Dedifferentiated amniotic fluid mesenchymal stem cell (primary cell): ENCODE measurements around the gene GNG12.

Experiments
- DNase-seq: peaks from one replicate; pipeline ENCODE4 v3.0.0-alpha.2; 2016; ENCODE audit errors: extremely low spot score

Gene GNG12

GRCh38 chr1:67652800-67653199 lies 180.5 kb downstream of the GNG12 start:
- peak; percentile 28 for DNase-seq
